Pancreas (tissue), 10 donors: ENCODE data around the gene HIVEP2. TPM values are rescaled to one million over a fixed set of nuclear protein-coding genes. Genes with fewer than 3 reads are reported as not detected.

Experiments used
- ATAC-seq, 4 donors: fragments of 200-7000 bp; cut with Tn5 transposase; one replicate each; pipeline versions ENCODE4 v1.8.0 to v1.9.1; 2020; ENCODE audit warnings: mild to moderate bottlenecking in 4 of 4, moderate library complexity in 4 of 4
- DNase-seq, 6 donors: peaks; one replicate each; pipeline ENCODE4 v3.0.0-alpha.2; 2020
- FAIRE-seq: peaks from 2 replicates; lab custom pipeline; 2012; peaks lifted over from hg19 to GRCh38; lab: Jason Lieb, UNC
- H3K27ac ChIP-seq, 4 donors: fragments of 200-600 bp; sonication (generic); 1 replicate in 3 of 4; 2 replicates in 1 of 4; pipeline versions ENCODE4 v1.5.0 to v1.8.0; 2020
- H3K27me3 ChIP-seq, 4 donors: fragments of 200-600 bp; one replicate each; pipeline ENCODE4 v1.8.0; 2021
- H3K36me3 ChIP-seq, 3 donors: fragments of 200-600 bp; sonication (generic) in 1 of 3; one replicate each; pipeline versions ENCODE4 v1.5.0 to v1.8.0; 2020 to 2021
- H3K4me1 ChIP-seq, 3 donors: fragments of 200-600 bp; one replicate each; pipeline ENCODE4 v1.8.0; 2021
- H3K4me3 ChIP-seq, 4 donors: fragments of 200-600 bp; sonication (generic) in 2 of 4; one replicate each; pipeline versions ENCODE4 v1.5.0 to v1.8.0; 2020 to 2021
- H3K9me3 ChIP-seq, 4 donors: fragments of 200-600 bp; one replicate each; pipeline ENCODE4 v1.8.0; 2021
- CTCF ChIP-seq, 4 donors: fragments of 200-600 bp; sonication (generic) in 3 of 4; IDR thresholded peaks; one replicate each; pipeline versions ENCODE4 v1.5.0 to v1.8.0; 2021; ENCODE audit warnings: antibody characterized with exemption in 4 of 4
- WGBS, 2 donors: extraction: QIAGEN DNeasy Blood & Tissue Kit; methylation state at CpG; one replicate each; pipeline ENCODE4 v1.1.7; 2013; 5-methylcytosine and 5-hydroxymethylcytosine counted together
- intact Hi-C, 3 donors: fragments of 100-400 bp; cut with DNase I; formaldehyde crosslinking; loops; one replicate each; pipeline versions ENCODE4 v1.11.1 to v1.14.2; 2022
- polyA plus RNA-seq, 2 donors: library from polyadenylated mRNA; stranded (reverse); fragments of 200-250 nt; gene quantifications; one replicate each; pipeline ENCODE4 v1.2.3, GENCODE V29; 2013
- total RNA-seq, 6 donors: library from RNA; stranded (reverse); fragmentation: NEBNext Ultra II Directional in 4 of 6; extraction: Animal tissue kit (Norgen Biotek cat#: 25700) in 4 of 6; gene quantifications; one replicate each; pipeline versions ENCODE4 v1.2.1 to v1.2.4, GENCODE V29; 2021 to 2023
- donor health status: healthy with polysubstance abuse.
- donor health status: DM: no; HTN: no; CAD: no; lungs with moderate emphysema.
- donor health status: DM: no; HTN: no; CAD: no.
- donor health status: control.
- donor health status: control.
- donor health status: Bipolar disorder and iron deficiency.
- donor health status: DM: yes; HTN: yes; CAD: no.
- donor health status: DM: no; HTN: no; CAD: no.
- donor health status: DM: no; HTN: no; CAD: no.
- donor health status: DM: yes; HTN: yes; CAD: no.

Gene HIVEP2
- total and polyA plus RNA-seq, 8 donors: 3.8 to 14.0 (median 8.6) TPM

GRCh38 chr6:142958343-142958742 is 13.4 kb upstream of the HIVEP2 start:
- intact Hi-C loops: loop anchor here in 1 of 3 donors (10.0 kb wide), 1 partner anchor 264 kb away; no protein-coding TSS in a partner anchor
- H3K36me3 ChIP-seq: no peaks in the 10 kb centered on the region
- ATAC-seq (no peak), FAIRE-seq (no peak), DNase-seq (no peak)
- no peaks in the 10 kb centered on the region for H3K9me3 ChIP-seq
- no peak overlapping the region for H3K4me3 ChIP-seq
- WGBS, 2 donors: 83 to 85% methylated on average over 4 of the region's 4 CpGs
- no peak for TF ChIP-seq CTCF (IDR thresholded peaks at IDR 0.05)
- no peaks in the 10 kb centered on the region for H3K27me3 ChIP-seq
- H3K27ac ChIP-seq: no peak overlapping the region
- peaks cover 0 to 12% (median 9%) of the 10 kb centered on the region in 3 donors for H3K4me1 ChIP-seq

GRCh38 chr6:142956726-142957125 is 11.8 kb upstream of the HIVEP2 start:
- H3K36me3 ChIP-seq: no peaks in the 10 kb centered on the region
- no peak for DNase-seq
- no peak overlapping the region for H3K4me3 ChIP-seq
- intact Hi-C loops: loop anchor here in 1 of 3 donors (10.0 kb wide), 1 partner anchor 262 kb away; no protein-coding TSS in a partner anchor
- H3K4me1 ChIP-seq: peaks cover 0 to 12% (median 9%) of the 10 kb centered on the region in 3 donors
- FAIRE-seq: no peak
- WGBS, 2 donors: 76 to 88% methylated on average over 1 of the region's 1 CpG
- no peaks in the 10 kb centered on the region for H3K9me3 ChIP-seq
- ATAC-seq: no peak
- H3K27ac ChIP-seq: no peak overlapping the region
- no peaks in the 10 kb centered on the region for H3K27me3 ChIP-seq
- TF ChIP-seq CTCF (IDR thresholded peaks at IDR 0.05): no peak

- intact Hi-C loops: loop anchor here in 1 of 3 donors (10.0 kb wide), 1 partner anchor 260 kb away; no protein-coding TSS in a partner anchor
- H3K27ac ChIP-seq: no peak overlapping the region
- H3K4me3 ChIP-seq: no peak overlapping the region
- FAIRE-seq: no peak
- ATAC-seq: peak in 1 of 4 donors; percentile 42
- no peaks in the 10 kb centered on the region for H3K36me3 ChIP-seq
- TF ChIP-seq CTCF (IDR thresholded peaks at IDR 0.05): no peak
- H3K27me3 ChIP-seq: no peaks in the 10 kb centered on the region
- H3K4me1 ChIP-seq: peaks cover 0 to 12% (median 9%) of the 10 kb centered on the region in 3 donors
- no peaks in the 10 kb centered on the region for H3K9me3 ChIP-seq
- peak in 1 of 6 donors; percentile 19 for DNase-seq
- 87 to 89% methylated on average over 2 of the region's 2 CpGs for WGBS, 2 donors
These were observed 9.9 kb upstream of the HIVEP2 start for GRCh38 chr6:142954844-142955243.

- TF ChIP-seq CTCF (IDR thresholded peaks at IDR 0.05): no peak
- peak; percentile 84 to 98 (median 92) for ATAC-seq
- Histone ChIP-seq H3K27me3 (no peaks in the 10 kb centered on the region), H3K36me3 (no peaks in the 10 kb centered on the region), H3K27ac (no peak overlapping the region), H3K9me3 (no peaks in the 10 kb centered on the region), H3K4me1 (peaks cover 0 to 12% (median 9%) of the 10 kb centered on the region in 3 donors), H3K4me3 (no peak overlapping the region)
- WGBS, 2 donors: 45 to 50% methylated on average over 5 of the region's 5 CpGs
- peak in 1 of 6 donors; percentile 8 for DNase-seq
- intact Hi-C loops: loop anchor here in 1 of 3 donors (10.0 kb wide), 1 partner anchor 259 kb away; no protein-coding TSS in a partner anchor
- peak; percentile 23 for FAIRE-seq
These were observed 8.6 kb upstream of the HIVEP2 start for GRCh38 chr6:142953373-142954273.
